Smooth muscle cell (in vitro differentiated cells): ENCODE measurements around the gene CEBPA. TPM values are rescaled to one million over a fixed set of nuclear protein-coding genes. Genes with fewer than 3 reads are reported as not detected.

Source experiments
- DNase-seq: peaks from one replicate; lab custom pipeline; 2025; ENCODE audit not compliant: unreplicated experiment; lab: John Stamatoyannopoulos, UW
- H2AFZ ChIP-seq: fragments of 200-600 bp; sonication (generic); 2 replicates; pipeline ENCODE4 v1.6.0; 2016; ENCODE audit warnings: antibody characterized with exemption, low read depth, mild to moderate bottlenecking
- H3F3A ChIP-seq: fragments of 200-600 bp; sonication (generic); 2 replicates; pipeline ENCODE4 v1.6.0; 2017; ENCODE audit warnings: antibody characterized with exemption, low read depth
- H3K27ac ChIP-seq: fragments of 200-600 bp; sonication (generic); 2 replicates; pipeline ENCODE4 v1.5.1; 2016; ENCODE audit warnings: low read depth, mild to moderate bottlenecking
- H3K27me3 ChIP-seq: fragments of 200-600 bp; sonication (generic); 2 replicates; pipeline ENCODE4 v1.6.1; 2016; ENCODE audit warnings: low read depth, mild to moderate bottlenecking
- H3K36me3 ChIP-seq: fragments of 200-600 bp; sonication (generic); 2 replicates; pipeline ENCODE4 v1.5.1; 2016; ENCODE audit warnings: low read depth
- H3K4me1 ChIP-seq: fragments of 200-600 bp; sonication (generic); 2 replicates; pipeline ENCODE4 v1.5.1; 2016; ENCODE audit warnings: low read depth
- H3K4me2 ChIP-seq: fragments of 200-600 bp; sonication (generic); 2 replicates; pipeline ENCODE4 v1.6.0; 2016; ENCODE audit warnings: mild to moderate bottlenecking
- H3K4me3 ChIP-seq: fragments of 200-600 bp; sonication (generic); 2 replicates; pipeline ENCODE4 v1.5.1; 2016; ENCODE audit warnings: mild to moderate bottlenecking
- H3K79me2 ChIP-seq: fragments of 200-600 bp; sonication (generic); 2 replicates; pipeline ENCODE4 v1.6.0; 2016; ENCODE audit warnings: low read depth, mild to moderate bottlenecking
- H3K9ac ChIP-seq: fragments of 200-600 bp; sonication (generic); 2 replicates; pipeline ENCODE4 v1.6.0; 2016; ENCODE audit warnings: low read depth
- H3K9me3 ChIP-seq: fragments of 200-600 bp; sonication (generic); replicated peaks from 2 replicates; pipeline ENCODE4 v1.5.1; 2016; ENCODE audit warnings: low read depth
- H4K20me1 ChIP-seq: fragments of 200-600 bp; sonication (generic); 2 replicates; pipeline ENCODE4 v1.6.0; 2016; ENCODE audit warnings: low read depth
- CTCF ChIP-seq: fragments of 200-600 bp; sonication (generic); IDR thresholded peaks from 2 replicates; pipeline ENCODE4 v1.5.1; 2017; ENCODE audit warnings: borderline replicate concordance, mild to moderate bottlenecking, antibody characterized with exemption; ENCODE audit not compliant: insufficient read depth, poor library complexity, severe bottlenecking
- WGBS: methylation state at CpG from one replicate; pipeline ENCODE4 v1.1.7; 2016; ENCODE audit warnings: low lambda C conversion rate; 5-methylcytosine and 5-hydroxymethylcytosine counted together
- polyA plus RNA-seq: library from polyadenylated mRNA; unstranded; fragments of >200 nt; fragmentation: Nextera tagmentation; extraction: Ambion mirVana; gene quantifications from 2 replicates; pipeline ENCODE4 v1.2.1, GENCODE V29; 2016
- total RNA-seq: library from RNA; depleted of rRNA; stranded (reverse); fragments of >200 nt; gene quantifications from 2 replicates; pipeline ENCODE4 v1.2.3, GENCODE V29; 2014

CEBPA gene
- total and polyA plus RNA-seq, 2 experiments from 2014 or later, result 1.2 to 2.1 TPM

DNA sequence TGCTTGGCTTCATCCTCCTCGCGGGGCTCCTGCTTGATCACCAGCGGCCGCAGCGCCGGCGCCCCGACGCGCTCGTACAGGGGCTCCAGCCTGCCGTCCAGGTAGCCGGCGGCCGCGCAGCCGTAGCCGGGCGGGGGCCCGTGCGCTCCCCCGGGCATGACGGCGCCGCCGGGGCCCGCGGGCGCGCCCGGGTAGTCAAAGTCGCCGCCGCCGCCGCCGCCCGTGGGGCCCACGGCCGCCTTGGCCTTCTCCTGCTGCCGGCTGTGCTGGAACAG lies 497 bp downstream of the CEBPA start:
- no peaks in the 10 kb centered on the region for H3K9me3 ChIP-seq
- H3K27ac ChIP-seq, result no peak overlapping the region
- peaks cover 11% of the 10 kb centered on the region for H3K27me3 ChIP-seq
- H3K4me1 ChIP-seq, result no peaks in the 10 kb centered on the region
- H3K4me2 ChIP-seq, result peak overlapping the region; percentile 93
- H4K20me1 ChIP-seq, result no peaks in the 10 kb centered on the region
- DNase-seq, result no peak
- H3K79me2 ChIP-seq, result no peaks in the 10 kb centered on the region
- H3K36me3 ChIP-seq, result no peaks in the 10 kb centered on the region
- 1% methylated on average over 31 of the region's 41 CpGs for WGBS
- TF ChIP-seq CTCF, result no peak
- H2AFZ ChIP-seq, result no peak overlapping the region
- no peaks in the 10 kb centered on the region for H3F3A ChIP-seq
- H3K4me3 ChIP-seq, result peak overlapping the region; percentile 72
- no peak overlapping the region for H3K9ac ChIP-seq

DNA sequence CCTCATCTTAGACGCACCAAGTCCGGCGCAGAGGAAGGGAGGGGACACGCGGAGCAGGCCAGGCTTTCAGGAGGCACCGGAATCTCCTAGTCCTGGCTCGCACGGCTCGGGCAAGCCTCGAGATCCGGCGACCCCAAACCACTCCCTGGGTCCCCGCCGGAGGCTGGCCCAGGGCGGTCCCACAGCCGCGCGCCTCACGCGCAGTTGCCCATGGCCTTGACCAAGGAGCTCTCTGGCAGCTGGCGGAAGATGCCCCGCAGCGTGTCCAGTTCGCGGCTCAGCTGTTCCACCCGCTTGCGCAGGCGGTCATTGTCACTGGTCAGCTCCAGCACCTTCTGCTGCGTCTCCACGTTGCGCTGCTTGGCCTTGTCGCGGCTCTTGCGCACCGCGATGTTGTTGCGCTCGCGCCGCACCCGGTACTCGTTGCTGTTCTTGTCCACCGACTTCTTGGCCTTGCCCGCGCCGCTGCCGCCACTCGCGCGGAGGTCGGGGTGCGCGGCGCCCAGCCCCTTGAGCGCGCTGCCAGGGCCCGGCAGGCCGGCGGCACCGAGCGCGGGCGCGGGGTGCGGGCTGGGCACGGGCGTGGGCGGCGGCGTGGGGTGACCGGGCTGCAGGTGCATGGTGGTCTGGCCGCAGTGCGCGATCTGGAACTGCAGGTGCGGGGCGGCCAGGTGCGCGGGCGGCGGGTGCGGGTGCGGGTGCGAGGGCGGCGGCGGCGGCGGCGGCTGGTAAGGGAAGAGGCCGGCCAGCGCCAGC lies 1.0 kb downstream of the CEBPA start:
- no peak for DNase-seq
- Histone ChIP-seq H4K20me1 (no peaks in the 10 kb centered on the region), H3K79me2 (no peaks in the 10 kb centered on the region), H3F3A (no peaks in the 10 kb centered on the region), H3K27me3 (peaks cover 11% of the 10 kb centered on the region), H3K36me3 (no peaks in the 10 kb centered on the region), H2AFZ (no peak overlapping the region), H3K9me3 (no peaks in the 10 kb centered on the region), H3K27ac (no peak overlapping the region), H3K4me1 (no peaks in the 10 kb centered on the region), H3K4me3 (peak overlapping the region; percentile 72), H3K4me2 (peak overlapping the region; percentile 93), H3K9ac (no peak overlapping the region)
- WGBS, result 5% methylated on average over 56 of the region's 91 CpGs
- TF ChIP-seq CTCF, result no peak

DNA sequence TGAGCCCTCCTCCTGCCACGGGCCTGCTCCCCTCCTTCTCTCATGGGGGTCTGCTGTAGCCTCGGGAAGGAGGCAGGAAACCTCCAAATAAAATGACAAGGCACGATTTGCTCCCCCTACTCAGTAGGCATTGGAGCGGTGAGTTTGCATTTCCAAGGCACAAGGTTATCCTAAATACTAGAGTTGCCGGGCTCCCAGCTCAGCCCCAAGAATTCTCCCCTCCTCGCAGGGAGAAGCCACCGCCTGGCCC lies 1.5 kb downstream of the CEBPA start:
- H3K9me3 ChIP-seq, result no peaks in the 10 kb centered on the region
- H4K20me1 ChIP-seq, result no peaks in the 10 kb centered on the region
- H3K27ac ChIP-seq, result no peak overlapping the region
- no peak for TF ChIP-seq CTCF
- peaks cover 11% of the 10 kb centered on the region for H3K27me3 ChIP-seq
- no peaks in the 10 kb centered on the region for H3K4me1 ChIP-seq
- H3K36me3 ChIP-seq, result no peaks in the 10 kb centered on the region
- WGBS, result 24% methylated on average over 7 of the region's 7 CpGs
- H2AFZ ChIP-seq, result no peak overlapping the region
- no peaks in the 10 kb centered on the region for H3F3A ChIP-seq
- no peak overlapping the region for H3K9ac ChIP-seq
- H3K4me2 ChIP-seq, result peak overlapping the region; percentile 80
- DNase-seq, result no peak
- peak overlapping the region; percentile 72 for H3K4me3 ChIP-seq
- no peaks in the 10 kb centered on the region for H3K79me2 ChIP-seq
